ENCODE data around the gene CASS4. TPM values are rescaled to one million over a fixed set of nuclear protein-coding genes. Genes with fewer than 3 reads are reported as not detected.

CASS4 gene
- total RNA-seq, 1 donor from 2014 or later: 40.2 TPM

DNA sequence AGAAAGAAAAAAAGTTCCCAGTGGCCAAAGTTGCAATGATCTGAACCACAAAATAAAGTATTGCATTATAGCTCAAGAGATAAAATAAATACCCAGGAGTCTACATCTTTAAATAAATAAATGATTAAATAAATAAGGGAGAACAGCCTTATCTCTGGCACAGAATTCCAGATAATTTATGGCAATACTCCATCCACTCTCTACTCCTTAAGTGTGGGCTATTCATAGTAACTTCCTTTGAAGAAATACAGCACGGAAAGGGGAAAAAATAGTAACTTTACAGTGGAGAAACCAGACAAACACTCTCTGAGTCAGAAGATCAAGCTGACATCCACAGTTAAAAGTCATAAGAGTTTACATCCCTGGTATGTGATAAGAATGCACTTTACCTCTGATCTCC, 31.7 kb upstream of the CASS4 start:
- Histone ChIP-seq H3K9me3 (no peaks in the 10 kb centered on the region), H3K4me1 (no peaks in the 10 kb centered on the region), H3K4me3 (no peak overlapping the region), H3K27me3 (no peaks in the 10 kb centered on the region), H3K27ac (no peak overlapping the region), H3K36me3 (no peaks in the 10 kb centered on the region)
- TF ChIP-seq, protein P1, sequence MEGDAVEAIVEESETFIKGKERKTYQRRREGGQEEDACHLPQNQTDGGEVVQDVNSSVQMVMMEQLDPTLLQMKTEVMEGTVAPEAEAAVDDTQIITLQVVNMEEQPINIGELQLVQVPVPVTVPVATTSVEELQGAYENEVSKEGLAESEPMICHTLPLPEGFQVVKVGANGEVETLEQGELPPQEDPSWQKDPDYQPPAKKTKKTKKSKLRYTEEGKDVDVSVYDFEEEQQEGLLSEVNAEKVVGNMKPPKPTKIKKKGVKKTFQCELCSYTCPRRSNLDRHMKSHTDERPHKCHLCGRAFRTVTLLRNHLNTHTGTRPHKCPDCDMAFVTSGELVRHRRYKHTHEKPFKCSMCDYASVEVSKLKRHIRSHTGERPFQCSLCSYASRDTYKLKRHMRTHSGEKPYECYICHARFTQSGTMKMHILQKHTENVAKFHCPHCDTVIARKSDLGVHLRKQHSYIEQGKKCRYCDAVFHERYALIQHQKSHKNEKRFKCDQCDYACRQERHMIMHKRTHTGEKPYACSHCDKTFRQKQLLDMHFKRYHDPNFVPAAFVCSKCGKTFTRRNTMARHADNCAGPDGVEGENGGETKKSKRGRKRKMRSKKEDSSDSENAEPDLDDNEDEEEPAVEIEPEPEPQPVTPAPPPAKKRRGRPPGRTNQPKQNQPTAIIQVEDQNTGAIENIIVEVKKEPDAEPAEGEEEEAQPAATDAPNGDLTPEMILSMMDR (IDR thresholded peaks at IDR 0.05): no peak
- intact Hi-C loops (cut with DNase I): no loop called here
- no peak for DNase-seq
- ATAC-seq: peak; percentile 35

DNA sequence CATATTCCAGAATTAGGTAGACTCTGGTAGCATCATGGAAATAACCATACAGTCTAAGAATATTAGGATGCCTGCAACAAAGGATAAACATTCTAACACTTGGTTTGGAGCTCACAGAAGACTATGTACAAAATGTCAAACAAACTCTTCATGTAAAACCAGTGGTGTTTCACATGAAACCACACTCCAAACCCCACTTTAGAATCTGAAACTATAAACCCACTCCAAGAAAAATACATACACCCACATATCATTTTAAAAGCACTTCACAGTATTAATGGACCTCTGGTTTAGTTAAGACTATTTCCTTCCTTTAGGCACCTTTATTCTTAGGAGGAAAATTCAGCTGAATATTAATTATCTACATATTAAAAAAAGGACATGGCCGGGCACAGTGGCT, 30.6 kb upstream of the CASS4 start:
- ATAC-seq: no peak
- TF ChIP-seq, protein P1 (IDR thresholded peaks at IDR 0.05): no peak
- Histone ChIP-seq H3K36me3 (no peaks in the 10 kb centered on the region), H3K27me3 (no peaks in the 10 kb centered on the region), H3K4me3 (no peak overlapping the region), H3K27ac (no peak overlapping the region), H3K4me1 (no peaks in the 10 kb centered on the region), H3K9me3 (no peaks in the 10 kb centered on the region)
- DNase-seq: no peak
- intact Hi-C loops (cut with DNase I): no loop called here

DNA sequence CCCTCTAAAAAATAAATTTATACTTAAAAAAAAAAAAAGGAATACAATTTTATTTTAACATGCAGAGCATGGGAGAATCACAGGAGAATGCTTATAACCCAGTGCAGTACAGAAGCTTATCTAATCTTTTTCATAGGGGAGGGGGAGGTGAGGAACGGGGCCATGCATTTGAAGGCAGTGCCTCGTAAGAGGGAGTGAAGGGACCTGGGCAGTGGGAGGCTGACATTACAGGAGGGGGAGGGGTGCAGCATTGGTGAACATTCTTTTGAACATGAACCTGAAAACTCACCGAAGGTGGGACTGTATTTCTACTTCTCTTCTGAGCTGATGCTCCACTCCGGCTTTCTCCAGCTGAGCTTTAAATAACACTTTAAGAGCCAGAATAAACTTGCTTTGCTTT, 29.4 kb upstream of the CASS4 start:
- ATAC-seq (no peak), DNase-seq (no peak)
- intact Hi-C loops (cut with DNase I): no loop called here
- H3K27ac ChIP-seq: no peak overlapping the region
- no peaks in the 10 kb centered on the region for H3K27me3 ChIP-seq
- H3K4me1 ChIP-seq: no peaks in the 10 kb centered on the region
- no peak overlapping the region for H3K4me3 ChIP-seq
- H3K36me3 ChIP-seq: no peaks in the 10 kb centered on the region
- H3K9me3 ChIP-seq: no peaks in the 10 kb centered on the region
- TF ChIP-seq, protein P1 (IDR thresholded peaks at IDR 0.05): no peak

DNA sequence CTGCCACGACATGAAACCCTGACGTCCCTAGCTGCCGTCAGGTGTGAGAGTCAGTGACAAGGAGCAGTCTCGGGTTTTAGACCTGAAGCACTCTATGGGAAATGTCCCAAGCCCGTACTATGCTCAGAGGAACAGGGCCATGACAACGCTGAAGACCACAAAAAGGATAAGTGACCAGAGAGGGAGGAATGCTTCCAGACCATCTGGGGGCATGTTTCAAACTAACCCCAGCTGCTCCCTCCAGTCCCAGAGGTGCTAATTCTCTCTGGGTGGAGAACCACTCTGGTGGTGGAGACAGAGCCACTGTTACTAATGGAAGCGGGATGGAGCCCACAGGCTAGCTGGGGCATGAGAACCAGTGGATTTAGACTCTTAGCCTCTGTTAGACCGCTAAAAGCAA, 28.7 kb upstream of the CASS4 start:
- no peaks in the 10 kb centered on the region for H3K27me3 ChIP-seq
- no peaks in the 10 kb centered on the region for H3K9me3 ChIP-seq
- TF ChIP-seq, protein P1 (IDR thresholded peaks at IDR 0.05): no peak
- no peaks in the 10 kb centered on the region for H3K36me3 ChIP-seq
- ATAC-seq (no peak), DNase-seq (no peak)
- no peak overlapping the region for H3K4me3 ChIP-seq
- intact Hi-C loops (cut with DNase I): no loop called here
- H3K4me1 ChIP-seq: no peaks in the 10 kb centered on the region
- H3K27ac ChIP-seq: no peak overlapping the region

DNA sequence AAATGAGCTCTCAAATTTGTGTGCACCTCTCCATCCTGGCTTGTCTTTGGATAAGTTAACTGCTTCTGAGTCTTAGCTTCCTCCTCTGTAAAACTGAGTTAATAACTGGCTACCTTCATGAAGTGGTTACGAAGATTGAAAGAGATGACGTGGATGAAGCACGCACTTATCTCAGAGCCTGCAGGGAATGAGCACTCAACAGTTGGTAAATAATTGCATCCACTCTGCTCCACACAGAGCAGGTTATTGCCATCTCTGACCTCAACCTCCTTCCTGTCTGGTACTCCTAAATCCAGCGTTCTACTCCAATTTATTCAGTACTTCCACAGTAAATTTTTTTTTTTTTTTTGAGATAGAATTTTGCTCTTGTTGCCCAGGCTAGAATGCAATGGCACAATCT, 26.9 kb upstream of the CASS4 start:
- DNase-seq: no peak

More for the DNA sequence above, 26.9 kb upstream of the CASS4 start:
- no peaks in the 10 kb centered on the region for H3K9me3 ChIP-seq
- no peaks in the 10 kb centered on the region for H3K4me1 ChIP-seq
- TF ChIP-seq, protein P1 (IDR thresholded peaks at IDR 0.05): no peak
- no peak overlapping the region for H3K27ac ChIP-seq
- no peaks in the 10 kb centered on the region for H3K27me3 ChIP-seq
- no peak overlapping the region for H3K4me3 ChIP-seq
- peak; percentile 65 for ATAC-seq
- H3K36me3 ChIP-seq: no peaks in the 10 kb centered on the region
- intact Hi-C loops (cut with DNase I): no loop called here
